Erythroblast (primary cell): ENCODE measurements around the gene WDR26.

Experiments used
- GATA1 ChIP-seq: IDR thresholded peaks from 2 replicates; pipeline ENCODE4 v1.6.1; 2011; ENCODE audit warnings: low read depth, mild to moderate bottlenecking, control low read depth, low read length, moderate library complexity
- POLR2A ChIP-seq: IDR thresholded peaks from 2 replicates; pipeline ENCODE4 v1.6.1; 2011; ENCODE audit warnings: mild to moderate bottlenecking, low read length

DNA sequence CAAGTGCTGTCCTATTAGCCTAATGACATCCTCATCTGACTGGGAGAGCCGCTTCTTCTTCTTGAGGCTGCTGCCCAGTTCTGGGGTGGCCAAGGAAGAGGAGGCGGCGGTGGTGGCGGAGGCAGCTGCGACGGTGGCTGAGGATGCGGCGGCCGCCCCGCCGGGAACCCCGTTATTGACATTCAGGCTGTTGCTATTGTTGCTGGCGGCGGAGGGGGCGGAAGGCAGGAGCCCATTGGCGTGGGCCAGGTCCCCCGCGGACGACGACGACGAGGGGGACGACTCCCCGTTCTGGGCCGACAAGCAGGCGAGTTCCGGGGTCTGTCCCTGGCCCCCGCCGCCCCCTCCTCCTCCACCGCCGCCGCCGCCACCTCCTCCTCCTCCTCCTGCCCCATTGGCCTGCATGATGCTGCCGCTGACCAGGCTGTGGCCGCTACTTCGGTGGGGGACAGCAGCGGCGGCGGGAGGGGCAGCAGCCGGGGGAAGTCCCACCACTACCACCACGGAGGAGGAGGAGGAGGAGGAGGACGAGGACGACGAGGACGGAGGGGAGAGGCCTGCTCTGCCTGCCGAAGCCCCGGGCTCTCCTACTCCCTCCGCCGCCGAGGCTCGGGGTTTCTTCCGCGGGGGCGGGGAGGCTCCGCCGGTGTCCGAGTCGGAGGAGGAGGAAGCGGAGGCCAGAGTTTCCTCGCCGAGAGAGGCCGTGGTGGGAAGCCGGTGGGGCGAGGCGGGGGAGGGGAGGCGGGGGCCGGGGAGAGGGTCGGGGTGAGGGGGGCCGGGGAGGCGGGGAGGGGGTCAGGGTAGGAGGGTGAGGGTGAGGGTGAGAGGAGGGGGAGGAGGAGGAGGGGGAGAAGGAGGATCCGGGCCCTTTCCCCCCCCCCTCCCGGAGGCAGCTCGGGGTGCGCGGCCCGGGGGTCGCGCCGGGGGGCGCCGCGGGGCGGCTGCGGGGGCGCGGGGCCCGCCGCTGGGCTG is 610 bp downstream of the WDR26 start:
- TF ChIP-seq POLR2A (no peak), GATA1 (no peak)
